Activated T-helper 1 cell treated with anti-CD3 and anti-CD28 coated beads, Interleukin-2, amount 50 U/mL, for 16 hours (primary cell): ENCODE data around the gene TAX1BP1.
"Not testable (repeated sequence)": the region's sequence is repeated elsewhere in the genome, so short reads cannot be mapped to it uniquely, and the experiment has no call there.

Experiments
- DNase-seq, 2 donors: peaks; one replicate each; pipeline ENCODE4 v3.0.0-alpha.2; 2020; ENCODE audit warnings: low read depth in 1 of 2, low spot score in 1 of 2

The TAX1BP1 gene

DNA sequence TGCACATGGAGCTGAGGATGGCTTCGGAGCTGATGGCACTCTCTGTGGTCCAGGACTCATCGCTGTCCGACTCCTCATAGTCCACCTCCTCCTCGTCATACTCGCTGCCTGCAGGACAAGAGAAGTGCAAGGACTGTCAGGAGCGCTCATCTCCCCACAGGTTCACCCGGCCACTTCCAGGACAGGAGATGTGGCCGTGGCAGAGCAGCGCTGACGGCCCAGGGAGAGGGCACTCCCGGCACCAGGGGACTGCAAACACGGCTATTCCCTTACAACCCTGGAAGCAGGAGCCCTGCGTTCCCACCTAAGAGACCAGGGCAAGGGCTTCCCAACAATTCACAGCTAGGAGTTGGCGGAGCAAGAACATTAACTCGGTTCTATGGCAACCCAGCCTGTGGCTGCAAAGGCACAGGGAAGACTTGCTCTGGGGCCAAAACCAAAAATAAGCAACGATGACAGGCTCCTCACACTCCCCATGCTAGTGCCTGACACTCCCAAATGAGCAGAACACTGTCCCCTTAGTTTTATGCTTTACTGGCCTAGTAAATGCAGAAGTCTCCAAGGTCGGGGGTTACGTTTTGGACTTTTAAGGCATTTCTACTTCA, 100.9 kb downstream of the TAX1BP1 start:
- DNase-seq, result no peak

DNA sequence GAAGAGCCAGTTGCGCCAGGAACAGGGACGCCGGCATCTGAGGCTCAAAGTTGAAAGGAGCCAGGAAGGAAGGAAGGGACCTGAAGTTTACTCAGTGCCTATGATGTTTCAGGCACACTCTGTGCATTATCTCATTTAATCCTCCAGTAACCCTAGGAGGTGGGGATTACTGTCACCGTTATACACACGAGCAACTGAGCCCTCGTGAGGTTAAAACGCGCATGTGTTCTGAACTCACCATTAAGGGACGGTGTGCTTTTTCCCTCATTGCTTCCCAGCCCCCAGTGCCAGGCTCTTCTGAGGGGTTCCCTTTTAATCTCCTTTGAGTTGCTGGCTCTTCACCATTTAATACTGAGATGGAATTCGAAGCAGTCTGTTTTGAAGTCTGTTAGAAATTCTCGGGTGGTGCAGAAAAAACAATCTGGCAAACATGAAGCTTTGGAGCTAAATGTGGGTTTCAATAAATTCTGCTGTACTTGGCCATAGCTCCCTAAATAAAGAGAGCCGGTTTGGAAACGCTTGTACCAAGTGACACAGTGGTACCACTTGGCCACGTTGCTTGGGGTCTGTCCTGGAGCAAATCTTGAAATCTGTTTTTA, 102.2 kb downstream of the TAX1BP1 start:
- no peak for DNase-seq

DNA sequence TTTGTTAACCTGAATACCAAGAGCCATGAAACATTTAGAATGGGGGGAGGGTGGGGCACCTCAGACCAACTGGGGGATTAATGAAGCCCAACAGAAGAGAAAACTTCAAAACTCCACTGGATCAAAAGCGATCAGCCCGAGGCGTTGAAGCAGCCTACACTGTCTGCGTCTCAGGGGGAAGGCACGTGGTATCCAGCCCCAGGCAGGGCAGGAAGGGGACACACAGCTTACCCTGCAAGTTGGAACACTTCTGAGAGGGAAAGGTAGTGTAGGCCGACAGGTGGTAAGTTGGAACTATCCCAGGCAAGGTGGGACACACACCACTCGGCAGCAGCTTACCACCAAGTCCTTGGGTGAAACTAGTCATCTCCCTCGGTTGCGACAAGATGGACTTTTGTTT, 102.9 kb downstream of the TAX1BP1 start:
- DNase-seq, result no peak

DNA sequence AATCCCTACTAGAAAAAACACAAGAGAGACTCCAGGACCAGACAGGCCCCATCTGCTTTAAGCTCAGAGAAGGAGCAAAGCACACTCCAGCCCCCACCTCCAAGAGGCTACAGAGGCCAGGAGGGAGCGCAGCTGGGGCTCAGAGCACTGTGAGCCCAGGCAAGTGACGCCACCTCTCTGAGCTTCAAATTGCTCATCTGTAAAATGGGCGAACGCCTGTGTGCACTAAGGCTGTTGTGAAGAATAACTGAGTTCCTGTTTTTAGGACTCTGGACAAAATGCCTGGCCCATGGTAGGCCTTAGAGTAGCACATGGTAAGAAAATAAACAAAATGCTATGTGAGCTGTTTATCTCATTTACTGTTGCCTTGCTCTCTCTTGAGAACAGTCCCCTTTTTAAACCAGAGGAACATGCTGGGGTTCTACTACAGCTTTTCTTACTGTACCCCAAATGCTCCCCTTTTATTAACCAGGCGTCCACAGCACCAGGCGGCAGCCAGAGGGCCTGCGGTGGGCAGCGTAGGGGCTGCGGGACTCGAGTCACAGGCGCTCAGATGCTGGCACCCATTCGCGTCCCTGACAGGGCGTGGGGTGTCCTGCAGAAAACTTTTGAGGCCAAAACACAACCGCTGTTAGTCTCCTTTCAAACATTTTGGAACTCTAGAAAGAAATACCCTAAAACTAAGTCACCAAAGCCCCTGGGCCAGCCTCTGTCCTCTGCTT, 103.8 kb downstream of the TAX1BP1 start:
- no peak for DNase-seq

DNA sequence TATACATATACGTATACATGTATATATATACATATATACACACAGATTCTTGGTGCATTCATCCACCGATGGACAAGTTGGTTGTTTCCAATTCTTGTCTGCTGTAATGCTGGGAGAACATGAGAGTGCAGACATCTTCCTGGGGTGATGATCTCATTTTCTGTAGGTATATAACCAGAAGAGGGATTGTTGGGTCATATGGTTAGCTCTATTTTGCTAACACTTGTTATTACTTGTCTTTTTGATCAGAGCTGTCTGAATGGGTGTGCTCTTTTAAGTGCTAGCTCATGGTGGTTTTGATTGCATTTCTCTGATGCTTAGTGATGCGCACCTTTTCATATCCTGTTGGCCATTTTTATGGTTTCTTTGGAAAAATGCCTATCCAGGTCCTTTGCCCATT, 106.4 kb downstream of the TAX1BP1 start:
- DNase-seq, result no peak

DNA sequence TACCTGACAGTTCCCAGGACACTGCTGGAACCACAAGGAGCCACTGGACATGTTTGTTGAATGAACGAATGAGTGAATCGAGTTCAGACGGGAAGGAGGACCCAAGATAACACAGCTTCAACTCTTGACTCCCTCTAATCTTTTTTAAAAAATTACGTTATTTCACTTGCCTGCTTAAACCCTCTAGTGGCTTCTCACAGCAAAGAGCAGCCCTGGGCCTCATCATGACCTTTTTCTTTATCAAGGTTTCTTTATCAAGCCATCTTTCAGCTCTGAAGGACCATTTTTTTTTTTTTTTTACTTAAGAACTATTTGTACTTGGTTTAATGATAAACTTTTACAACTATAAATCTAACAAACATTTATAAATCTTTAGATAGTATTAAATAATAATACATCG, 110.6 kb downstream of the TAX1BP1 start:
- DNase-seq, result no peak

DNA sequence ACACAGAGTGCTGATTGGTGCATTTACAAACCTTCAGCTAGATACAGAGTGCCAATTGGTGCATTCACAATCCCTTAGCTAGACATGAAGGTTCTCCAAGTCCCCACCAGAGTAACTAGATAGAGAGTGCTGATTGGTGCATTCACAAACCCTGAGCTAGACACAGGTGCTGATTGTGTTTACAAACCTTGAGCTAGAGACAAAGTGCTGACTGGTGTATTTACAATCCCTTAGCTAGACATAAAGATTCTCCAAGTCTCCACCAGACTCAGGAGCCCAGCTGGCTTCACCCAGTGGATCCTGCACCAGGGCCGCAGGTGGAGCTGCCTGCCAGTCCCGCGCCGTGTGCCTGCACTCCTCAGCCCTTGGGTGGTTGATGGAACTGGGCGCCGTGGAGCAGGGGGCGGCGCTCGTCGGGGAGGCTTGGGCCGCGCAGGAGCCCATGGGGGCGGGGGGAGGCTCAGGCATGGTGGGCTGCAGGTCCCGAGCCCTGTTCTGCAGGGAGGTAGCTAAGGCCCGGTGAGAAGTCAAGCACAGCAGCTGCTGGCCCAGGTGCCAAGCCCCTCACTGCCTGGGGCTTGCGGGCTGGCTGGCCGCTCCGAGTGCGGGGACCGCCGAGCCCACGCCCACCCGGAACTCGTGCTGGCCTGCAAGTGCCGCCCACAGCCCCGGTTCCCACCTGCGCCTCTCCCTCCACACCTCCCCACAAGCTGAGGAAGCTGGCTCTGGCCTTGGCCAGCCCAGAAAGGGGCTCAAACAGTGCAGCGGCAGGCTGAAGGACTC, 116.9 kb downstream of the TAX1BP1 start:
- DNase-seq, result not testable (repeated sequence)

DNA sequence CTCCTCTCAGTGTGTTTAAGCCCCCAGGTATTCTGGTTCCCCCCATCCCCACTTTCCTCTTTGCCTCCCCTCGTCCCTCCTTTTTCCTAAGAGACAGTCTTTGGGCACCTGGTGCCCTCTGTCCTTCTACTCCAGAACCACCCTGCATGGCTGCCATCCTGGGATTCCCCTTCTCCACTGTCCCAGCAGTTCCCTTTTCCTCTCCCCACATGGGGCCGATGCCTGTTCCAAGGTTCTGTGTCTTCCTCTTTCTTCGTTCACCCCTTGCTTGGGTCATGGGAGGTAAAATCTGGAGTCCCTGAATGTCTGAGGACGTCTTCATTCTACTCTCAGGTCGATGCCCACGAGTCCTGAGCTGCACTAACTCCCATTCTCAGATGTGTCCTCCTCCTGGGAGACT, 120.8 kb downstream of the TAX1BP1 start:
- no peak for DNase-seq

DNA sequence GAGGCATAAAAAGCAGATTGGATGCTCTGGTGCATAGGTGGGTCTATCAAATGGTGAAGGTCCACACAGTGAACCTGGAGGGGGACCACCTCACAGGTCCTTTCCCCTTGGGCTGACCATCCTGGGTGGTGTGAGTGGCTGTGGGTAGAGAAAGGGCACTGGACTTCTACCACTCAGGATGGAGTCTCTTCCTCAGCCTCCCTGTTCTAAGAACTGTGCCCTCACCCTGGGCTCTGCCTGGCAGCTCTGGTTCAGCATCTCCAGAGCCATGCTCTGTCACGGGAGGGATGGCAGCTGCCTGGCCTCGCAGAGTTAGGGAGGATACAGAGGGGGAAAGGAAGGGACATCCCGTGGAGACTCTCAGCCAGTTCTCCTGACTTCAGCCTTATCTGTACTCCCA, 121.8 kb downstream of the TAX1BP1 start:
- no peak for DNase-seq

DNA sequence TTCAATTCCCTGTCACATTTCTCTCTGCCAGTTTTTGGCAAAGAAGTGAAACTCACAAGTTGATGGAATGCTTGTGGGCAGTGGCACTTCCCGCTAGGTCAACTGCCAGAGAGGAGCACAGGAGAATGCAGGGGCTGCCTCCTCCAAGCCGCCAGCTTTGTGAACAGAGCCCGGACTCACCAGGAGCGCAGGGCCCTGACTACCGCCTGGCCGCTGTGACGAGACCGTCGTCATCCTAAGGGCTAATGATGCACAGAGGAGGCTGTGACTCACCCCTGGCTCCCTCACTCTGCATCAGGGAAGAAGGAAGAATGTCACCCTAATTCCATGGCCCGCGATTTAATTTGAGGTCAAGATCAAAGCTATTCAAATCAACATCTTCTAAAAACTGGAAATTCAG, 123.9 kb downstream of the TAX1BP1 start:
- no peak for DNase-seq

DNA sequence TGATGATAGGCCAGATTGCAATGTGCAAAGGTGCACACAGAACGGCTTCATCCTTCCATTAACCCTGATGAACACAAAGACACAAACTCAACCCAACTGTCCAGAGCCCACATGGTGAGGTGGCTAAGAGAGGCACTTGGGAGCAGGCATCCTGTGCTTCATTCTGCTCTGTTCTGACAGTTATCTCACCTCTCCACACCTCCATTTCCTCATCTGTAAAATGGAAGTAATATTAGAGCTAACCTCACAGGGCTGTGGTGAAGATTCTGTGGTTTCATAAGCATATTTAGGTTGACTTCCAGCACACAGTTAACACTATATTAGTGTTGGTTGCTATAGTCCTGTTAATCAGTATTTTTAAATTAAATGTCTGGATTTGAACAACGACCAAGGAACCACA, 126.3 kb downstream of the TAX1BP1 start:
- no peak for DNase-seq

DNA sequence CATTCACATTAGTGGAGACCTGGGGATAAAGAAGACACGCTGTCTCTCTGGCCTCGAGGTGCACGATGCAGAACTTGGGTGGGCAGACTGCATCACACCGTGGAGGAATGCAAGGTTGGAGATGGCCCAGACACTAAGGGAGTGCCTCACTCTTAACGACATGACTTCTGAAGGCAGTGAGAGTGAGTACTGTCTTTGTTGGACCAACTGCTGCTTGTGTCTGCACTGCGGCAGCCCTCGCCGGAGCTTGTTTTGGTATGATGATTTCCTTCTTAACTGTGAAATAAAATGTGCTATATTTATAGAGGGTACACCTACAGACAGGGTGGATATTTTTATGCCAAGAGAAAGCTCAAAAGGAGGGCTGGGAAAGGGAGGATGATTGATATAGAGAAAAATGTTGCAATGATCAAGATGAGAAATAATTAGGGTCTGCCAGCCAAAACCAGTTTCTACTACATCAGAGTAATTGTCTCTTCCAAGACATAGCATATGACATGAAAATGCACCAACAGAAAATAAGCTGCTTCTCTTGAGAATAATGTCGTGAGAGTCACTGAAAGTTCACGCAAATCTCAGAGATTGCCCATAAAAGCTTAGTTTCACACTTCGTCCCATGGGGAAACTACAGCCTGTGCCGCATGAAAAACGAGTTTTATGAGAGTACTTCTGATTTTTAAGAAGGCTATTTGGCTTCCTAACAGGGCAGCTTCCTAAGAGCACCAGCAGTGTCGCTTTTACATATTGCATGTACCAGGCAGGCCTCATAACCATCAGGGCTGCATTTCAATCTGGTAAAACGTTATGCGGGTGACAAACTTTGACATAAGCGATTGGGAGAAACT, 127.1 kb downstream of the TAX1BP1 start:
- no peak for DNase-seq

DNA sequence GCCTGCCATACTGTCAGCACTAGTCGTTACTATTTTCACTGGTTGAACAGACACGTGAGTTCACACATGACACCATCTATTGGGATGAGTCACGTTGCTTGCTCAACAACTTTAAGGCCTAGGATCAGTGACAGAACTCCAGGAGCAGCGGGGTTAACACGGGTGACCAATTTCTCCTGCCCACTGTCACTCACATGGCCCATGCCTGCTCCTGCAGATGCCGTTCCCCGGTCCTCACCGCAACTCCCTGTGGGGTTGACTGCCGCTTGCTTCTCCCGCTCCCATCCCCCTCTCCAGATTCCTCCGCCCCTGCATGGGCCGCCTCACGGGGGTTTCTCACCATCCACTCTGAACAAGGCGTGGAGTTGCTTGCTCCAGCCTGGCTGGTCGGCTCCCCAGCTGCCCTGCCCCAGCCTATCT, 128.2 kb downstream of the TAX1BP1 start:
- no peak for DNase-seq

DNA sequence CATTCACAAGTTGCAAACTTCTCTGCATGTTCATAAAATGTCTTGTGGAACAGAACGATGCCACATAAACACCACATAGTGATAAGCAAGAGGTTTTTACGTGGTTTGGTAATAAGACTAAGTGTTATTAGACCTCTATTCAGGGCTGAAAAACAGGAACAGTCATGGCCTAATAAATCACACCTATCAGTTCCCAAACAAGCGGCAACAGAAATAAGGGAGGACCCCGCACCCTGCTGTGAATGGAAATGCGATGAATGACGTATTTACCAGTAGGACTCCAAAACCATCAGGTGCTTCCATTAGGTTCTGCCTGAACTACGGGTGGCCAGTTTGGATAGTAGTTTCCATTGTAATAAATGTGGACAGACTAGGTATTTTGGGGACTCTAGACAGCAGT, 129.1 kb downstream of the TAX1BP1 start:
- no peak for DNase-seq

DNA sequence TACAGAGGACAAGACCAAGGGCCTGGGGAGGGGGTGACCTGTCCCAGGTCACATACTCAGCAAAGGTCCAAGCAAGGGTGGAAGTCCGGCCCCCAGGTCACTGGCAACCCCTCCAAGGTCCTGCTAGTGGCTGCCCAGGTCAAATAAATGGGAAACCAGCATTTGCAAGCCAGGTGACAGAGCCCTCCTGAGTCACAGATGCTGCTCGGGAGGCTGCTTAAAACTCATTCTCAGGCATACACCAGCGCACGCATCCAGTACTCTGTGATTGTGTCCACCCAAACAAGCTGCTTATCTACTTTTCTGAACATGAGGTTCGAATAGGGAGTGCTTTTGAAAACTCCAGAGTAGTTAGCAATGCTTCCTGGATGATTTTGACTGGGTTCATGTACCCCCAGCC, 130.6 kb downstream of the TAX1BP1 start:
- no peak for DNase-seq

DNA sequence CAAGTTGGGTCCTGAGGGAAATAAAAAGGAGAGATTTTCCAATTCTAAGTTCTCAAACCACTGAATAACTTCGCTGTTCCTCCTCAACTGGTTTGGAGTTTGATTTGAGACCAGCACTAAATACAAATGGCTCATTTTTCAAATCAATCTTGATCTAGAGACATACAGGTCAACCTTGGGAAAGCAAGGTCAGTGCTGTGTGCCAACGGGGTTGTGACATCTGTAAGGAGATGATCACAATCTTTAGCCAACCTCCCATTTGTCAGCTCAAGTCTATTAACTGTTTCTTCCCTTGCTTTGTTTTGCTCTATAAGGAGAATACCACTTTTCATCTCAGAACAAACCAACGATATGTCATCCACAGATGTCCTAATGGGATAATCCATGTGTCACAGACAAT, 131.1 kb downstream of the TAX1BP1 start:
- DNase-seq, result no peak

DNA sequence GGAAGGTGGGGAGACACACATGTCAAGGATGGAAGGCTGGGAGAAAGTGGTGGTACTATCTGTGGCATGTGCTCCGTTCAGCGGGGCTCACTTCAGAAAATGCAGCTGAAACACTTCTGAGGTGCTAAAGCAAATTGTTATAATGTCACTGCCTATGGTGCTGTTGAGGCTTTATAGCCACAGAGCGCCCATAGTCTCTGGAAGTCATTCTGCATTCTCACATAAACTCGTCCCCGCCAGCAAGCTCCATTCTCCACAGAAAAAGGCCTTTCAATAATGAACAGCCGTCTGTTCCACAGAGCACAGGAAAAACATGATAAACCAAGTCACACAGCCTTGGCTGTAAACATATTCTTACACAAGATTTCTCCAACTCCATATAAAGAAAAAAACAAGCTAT, 131.9 kb downstream of the TAX1BP1 start:
- DNase-seq, result no peak

DNA sequence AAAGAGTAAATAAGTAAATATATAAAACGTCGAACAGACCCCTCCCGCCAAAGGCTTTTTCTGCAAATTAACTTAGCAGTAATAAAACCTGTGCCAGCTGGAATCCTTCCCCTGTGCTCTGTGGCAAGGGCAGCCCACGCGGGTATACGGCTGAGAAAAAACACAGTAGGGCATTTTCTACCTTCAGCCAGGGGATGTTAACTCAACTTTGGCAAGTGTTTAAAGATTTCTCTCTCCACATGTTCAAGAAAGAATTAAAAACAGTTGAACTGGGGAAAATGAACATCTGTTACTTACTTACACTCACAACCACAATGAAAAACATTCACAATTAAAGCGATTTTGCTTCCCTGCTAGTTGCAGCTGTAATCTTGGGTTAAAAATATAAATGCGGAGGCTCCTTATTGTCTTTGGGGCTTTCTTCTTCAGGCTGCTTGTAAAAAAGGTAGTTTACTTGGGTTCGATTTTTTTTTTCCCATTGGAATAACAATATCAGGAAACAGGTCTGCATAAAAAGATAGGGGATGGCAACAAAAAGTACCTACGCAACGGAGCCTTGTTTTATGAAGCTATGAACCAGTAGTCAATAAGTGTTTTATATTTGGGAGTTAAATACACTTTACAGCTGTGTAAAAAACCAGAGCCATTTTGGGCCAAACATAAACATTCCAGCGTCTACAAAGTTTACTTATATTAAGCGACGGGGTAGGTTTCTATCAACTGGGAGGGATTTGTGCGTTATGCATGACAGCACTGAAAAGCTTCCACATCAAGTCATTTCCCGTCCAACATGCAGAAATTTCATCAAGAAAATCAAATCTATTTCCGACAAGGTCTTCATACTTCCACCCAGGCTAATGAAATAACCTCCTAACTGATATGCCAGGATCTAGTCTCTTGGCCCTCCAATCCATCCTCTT, 132.7 kb downstream of the TAX1BP1 start:
- no peak for DNase-seq

DNA sequence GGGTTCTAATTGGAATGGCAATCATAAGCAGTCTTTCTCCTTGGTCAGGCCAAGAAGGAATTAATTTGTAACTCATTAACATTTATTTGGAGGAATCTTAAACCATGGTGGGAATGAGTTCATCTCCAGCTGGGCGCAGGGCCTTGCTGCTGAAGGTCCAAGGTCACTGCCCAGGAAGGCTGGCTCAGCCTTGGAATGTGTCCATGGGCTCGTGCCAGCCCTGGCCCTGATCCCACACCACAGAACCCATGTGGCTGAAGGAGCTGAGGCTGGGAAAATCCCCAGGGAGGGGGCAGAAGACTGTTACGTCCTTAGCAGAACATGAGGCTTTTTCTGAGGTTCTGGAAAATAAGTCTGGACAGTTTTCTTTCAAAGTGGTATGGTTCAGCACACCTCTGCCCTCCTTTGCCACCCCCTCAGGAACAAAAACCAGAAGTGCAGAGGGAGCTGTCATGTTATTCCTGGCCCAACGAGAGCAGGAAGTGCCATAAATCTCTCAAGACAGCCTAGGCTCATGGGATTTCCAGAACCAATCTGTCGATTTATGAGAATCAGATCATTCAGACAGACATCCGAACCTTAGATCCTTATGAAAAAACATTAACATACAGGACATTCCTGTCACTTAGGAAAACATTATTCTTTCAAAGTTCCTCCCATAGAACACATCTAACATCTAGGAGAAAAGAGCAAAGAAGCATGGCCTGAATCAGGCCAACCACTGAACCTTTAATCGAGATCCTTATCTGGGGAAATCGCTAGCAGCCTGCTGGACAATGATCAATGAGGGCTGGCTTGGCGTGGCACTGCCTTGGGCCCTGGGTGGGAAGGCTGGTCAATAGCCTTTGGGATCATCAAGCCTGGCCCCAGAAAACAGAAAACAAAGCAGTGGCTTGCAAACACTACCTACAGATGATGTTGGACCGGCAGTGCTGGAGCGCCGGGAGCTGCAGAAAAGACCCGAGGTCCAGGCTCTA, 134.3 kb downstream of the TAX1BP1 start:
- DNase-seq, result no peak
